GM10266 (cell line): Measurements from ENCODE around the gene FBXO24.

ENCODE experiments used
- DNase-seq: peaks from one replicate; pipeline ENCODE4 v3.0.0; 2012; ENCODE audit errors: extremely low spot score
- CTCF ChIP-seq: IDR thresholded peaks from 2 replicates; pipeline ENCODE4 v1.5.1; 2012; ENCODE audit warnings: mild to moderate bottlenecking, low read depth; ENCODE audit not compliant: control insufficient read depth, insufficient read depth; ENCODE audit errors: missing control alignments

FBXO24 gene

GRCh38 chr7:100584683-100585510, 1.2 kb upstream of the FBXO24 start:
- DNase-seq: no peak

GRCh38 chr7:100585511-100586265, 440 bp upstream of the FBXO24 start, which contains the start of gene LRCH4:
Gene LRCH4 (minus strand): TSS chr7:100586129. CDS start chr7:100586100, 29 bp downstream.
- peak; percentile 78 for DNase-seq

More at GRCh38 chr7:100584683-100585510, 1.2 kb upstream of the FBXO24 start:
- no peak for TF ChIP-seq CTCF

GRCh38 chr7:100588438-100588837, 2.3 kb downstream of the FBXO24 start:
- DNase-seq: no peak
- TF ChIP-seq CTCF: peak; percentile 35

More at GRCh38 chr7:100585511-100586265, 440 bp upstream of the FBXO24 start, which contains the start of gene LRCH4:
- no peak for TF ChIP-seq CTCF

GRCh38 chr7:100589341-100589947, 3.3 kb downstream of the FBXO24 start:
- no peak for DNase-seq
- TF ChIP-seq CTCF: no peak

GRCh38 chr7:100590077-100590737, 4.1 kb downstream of the FBXO24 start:
- TF ChIP-seq CTCF: no peak

GRCh38 chr7:100591596-100591995, 5.5 kb downstream of the FBXO24 start:
- DNase-seq: no peak
- TF ChIP-seq CTCF: no peak

More at GRCh38 chr7:100590077-100590737, 4.1 kb downstream of the FBXO24 start:
- DNase-seq: no peak
